Epithelial cell of proximal tubule (primary cell): Measurements from ENCODE around the gene TNRC18. TPM values are rescaled to one million over a fixed set of nuclear protein-coding genes. Genes with fewer than 3 reads are reported as not detected.

Experiments
- DNase-seq: peaks from one replicate; pipeline ENCODE4 v3.0.0-alpha.2; 2011; ENCODE audit warnings: low read depth
- H3K4me3 ChIP-seq: 2 replicates; pipeline ENCODE4 v1.5.1; 2011; ENCODE audit warnings: low read depth, mild to moderate bottlenecking, low read length
- CTCF ChIP-seq: conservative IDR thresholded peaks from 2 replicates; pipeline ENCODE4 v1.5.1; 2012; ENCODE audit warnings: low read depth, mild to moderate bottlenecking, low read length
- total RNA-seq: library from RNA; depleted of rRNA; stranded (reverse); fragments of >200 nt; gene quantifications from 2 replicates; pipeline ENCODE4 v1.2.3, GENCODE V29; 2015

The TNRC18 gene
- total RNA-seq, 1 donor from 2014 or later = 34.3 TPM

DNA sequence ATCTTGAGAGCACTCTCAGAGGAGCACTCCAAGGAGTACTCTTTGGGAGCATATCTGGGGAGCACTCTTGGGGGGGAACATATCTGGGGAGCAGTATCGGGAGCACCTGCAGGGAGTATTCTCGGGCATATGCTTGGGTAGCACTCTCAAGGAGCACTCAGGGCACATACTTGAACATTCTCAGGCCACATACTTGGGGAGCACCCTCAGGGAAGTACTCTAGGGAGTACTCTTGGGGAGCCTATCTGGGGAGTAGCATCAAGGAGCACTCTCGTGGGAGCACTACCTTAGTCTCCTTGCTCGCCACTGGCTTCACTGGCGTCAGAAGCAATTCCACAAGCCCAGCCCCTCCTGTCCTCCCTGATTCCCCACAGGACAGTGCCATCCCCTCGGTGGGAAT lies 31.5 kb upstream of the TNRC18 start:
- no peak for DNase-seq

DNA sequence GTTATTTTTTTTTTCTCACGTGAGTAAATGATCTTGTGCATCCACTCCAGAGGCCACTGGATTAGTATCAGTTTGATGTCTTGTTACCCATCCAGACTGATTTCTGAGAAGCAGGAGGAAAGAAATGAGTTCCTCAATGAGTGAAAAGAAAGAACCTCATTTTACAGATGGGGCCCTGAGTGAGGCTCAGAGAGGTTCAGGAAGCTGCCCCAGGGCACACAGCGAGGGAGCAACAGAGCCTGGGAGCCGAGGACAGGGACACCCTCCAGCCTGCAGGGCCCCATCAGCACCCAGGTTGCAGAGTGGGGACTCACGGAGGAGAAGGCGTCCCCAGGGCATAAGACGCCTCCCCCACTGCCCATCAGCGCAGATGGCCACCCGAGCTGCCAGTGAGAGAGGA lies 30.9 kb upstream of the TNRC18 start:
- TF ChIP-seq CTCF = no peak
- no peak overlapping the region for H3K4me3 ChIP-seq
- DNase-seq = no peak

More for the DNA sequence above, 31.5 kb upstream of the TNRC18 start:
- H3K4me3 ChIP-seq = no peak overlapping the region
- no peak for TF ChIP-seq CTCF

GRCh38 chr7:5453566-5454075 lies 30.0 kb upstream of the TNRC18 start:
- no peak overlapping the region for H3K4me3 ChIP-seq
- no peak for TF ChIP-seq CTCF
- DNase-seq = no peak

DNA sequence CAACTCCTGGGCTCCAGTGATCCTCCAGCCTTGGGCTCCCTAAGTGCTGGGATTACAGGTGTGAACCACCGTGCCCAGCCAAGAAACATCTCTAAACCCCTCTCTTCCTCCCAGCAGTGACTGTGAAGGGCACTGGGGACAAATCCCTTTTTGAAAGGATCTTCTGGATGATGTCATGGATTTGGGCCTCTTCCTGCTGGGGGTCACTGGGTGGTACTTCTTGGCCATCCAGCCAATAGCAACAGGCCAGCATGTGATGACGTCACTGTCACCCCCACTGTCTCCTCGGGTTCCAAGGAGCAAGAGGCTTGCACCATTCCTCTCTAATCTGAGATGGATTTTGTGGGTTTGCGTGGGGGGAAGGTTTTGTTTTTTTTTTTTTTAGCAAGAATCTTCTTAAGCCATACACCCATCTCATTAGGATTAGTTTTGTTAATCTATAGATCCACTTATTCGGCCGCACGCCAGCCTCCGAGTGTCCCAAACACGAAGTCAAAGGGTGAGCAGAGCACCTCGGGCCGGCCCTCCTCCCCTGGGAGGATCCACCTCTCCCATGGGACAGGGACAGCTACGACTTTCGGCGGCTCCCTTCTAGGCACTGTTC lies 29.4 kb upstream of the TNRC18 start:
- no peak overlapping the region for H3K4me3 ChIP-seq
- no peak for DNase-seq
- TF ChIP-seq CTCF = no peak

DNA sequence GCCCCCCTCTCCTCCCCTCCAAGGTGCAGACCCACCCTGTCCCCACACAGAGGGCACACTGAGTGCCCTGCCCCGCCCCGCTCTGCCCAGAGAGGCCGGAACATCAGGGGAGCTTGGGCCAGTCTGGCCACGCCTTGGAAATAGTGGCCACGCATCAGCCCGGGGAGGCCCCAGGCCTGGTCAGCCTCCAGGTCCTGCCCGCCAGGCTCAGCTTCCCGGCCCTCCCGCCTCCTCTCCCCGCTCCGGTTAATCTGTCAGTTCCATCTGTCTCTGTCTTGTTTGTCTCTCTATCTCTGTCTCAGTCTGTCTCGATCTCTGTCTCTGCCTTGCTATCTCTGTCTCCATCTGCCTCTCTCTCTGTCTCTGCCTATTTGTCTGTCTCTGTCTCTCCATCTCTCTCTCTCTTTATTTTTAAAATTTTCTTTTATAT lies 28.9 kb upstream of the TNRC18 start:
- no peak overlapping the region for H3K4me3 ChIP-seq
- TF ChIP-seq CTCF = no peak
- DNase-seq = no peak

GRCh38 chr7:5451391-5451790 lies 27.8 kb upstream of the TNRC18 start:
- TF ChIP-seq CTCF = no peak
- no peak overlapping the region for H3K4me3 ChIP-seq
- no peak for DNase-seq
